Measurements from ENCODE around the gene LCNL1.
A peak's percentile ranks its signal among the peaks of the same experiment; 100 is the strongest.

The LCNL1 gene

GRCh38 chr9:137022662-137023008 is 39.8 kb downstream of the LCNL1 start:
- no peak for TF ChIP-seq Cebpa-rat (IDR thresholded peaks at IDR 0.05)
- no peaks in the 10 kb centered on the region for H3K9me3 ChIP-seq (replicated peaks in 1 of 11)
- peaks cover 28 to 65% (median 44%) of the 10 kb centered on the region in 10 experiments for H3K4me1 ChIP-seq
- H3K9ac ChIP-seq: no peak overlapping the region
- H4K20me1 ChIP-seq: peaks cover 3 to 85% (median 51%) of the 10 kb centered on the region in 11 experiments; a peak in 18 of 22 replicates
- H3K27ac ChIP-seq: no peak overlapping the region
- no peak overlapping the region; a peak in 1 of 22 replicates for H3K4me2 ChIP-seq
- H3K27me3 ChIP-seq: no peaks in the 10 kb centered on the region
- H3K36me3 ChIP-seq: peaks cover 5 to 52% (median 26%) of the 10 kb centered on the region in 11 experiments; a peak in 21 of 22 replicates
- H3K4me3 ChIP-seq: no peak overlapping the region

GRCh38 chr9:137023157-137023556 is 40.4 kb downstream of the LCNL1 start:
- Histone ChIP-seq H3K27ac (peak overlapping the region in 2 of 11 experiments; percentile 7 to 40; a peak in 3 of 22 replicates), H3K9ac (peak overlapping the region in 1 of 11 experiments; percentile 30; a peak in 1 of 22 replicates), H3K4me3 (no peak overlapping the region), H4K20me1 (peaks cover 3 to 87% (median 52%) of the 10 kb centered on the region in 11 experiments; a peak in 18 of 22 replicates), H3K4me1 (peaks cover 28 to 69% (median 46%) of the 10 kb centered on the region in 10 experiments), H3K9me3 (replicated peaks in 1 of 11) (no peaks in the 10 kb centered on the region), H3K4me2 (0 out of 22 replicates have a peak overlapping the region, but pooled peaks of 1 of the 11 experiments have one; percentile 3), H3K27me3 (no peaks in the 10 kb centered on the region), H3K36me3 (peaks cover 0 to 47% (median 23%) of the 10 kb centered on the region in 11 experiments; a peak in 13 of 22 replicates)
- TF ChIP-seq Cebpa-rat (IDR thresholded peaks at IDR 0.05): no peak

GRCh38 chr9:137023583-137023991 is 40.8 kb downstream of the LCNL1 start:
- Histone ChIP-seq H3K4me2 (peak overlapping the region in 3 of 11 experiments; percentile 3 to 20 (median 10); a peak in 1 of 22 replicates), H3K9me3 (replicated peaks in 1 of 11) (no peaks in the 10 kb centered on the region), H4K20me1 (peaks cover 3 to 90% (median 55%) of the 10 kb centered on the region in 11 experiments; a peak in 18 of 22 replicates), H3K4me1 (peaks cover 30 to 71% (median 49%) of the 10 kb centered on the region in 10 experiments), H3K27me3 (no peaks in the 10 kb centered on the region), H3K4me3 (no peak overlapping the region), H3K9ac (peak overlapping the region in 2 of 11 experiments; percentile 29 to 30; a peak in 2 of 22 replicates), H3K36me3 (peaks cover 0 to 47% (median 22%) of the 10 kb centered on the region in 11 experiments; a peak in 13 of 22 replicates), H3K27ac (peak overlapping the region in 4 of 11 experiments; percentile 7 to 40 (median 26); a peak in 6 of 22 replicates)
- no peak for TF ChIP-seq Cebpa-rat (IDR thresholded peaks at IDR 0.05)

- Histone ChIP-seq H3K4me1 (peaks cover 41 to 74% (median 63%) of the 10 kb centered on the region in 10 experiments), H3K9me3 (replicated peaks in 1 of 11) (no peaks in the 10 kb centered on the region), H3K9ac (peak overlapping the region in 10 of 11 experiments; percentile 0 to 91 (median 24); a peak in 5 of 22 replicates), H3K4me3 (peak overlapping the region in 2 of 10 experiments; percentile 31 to 34; a peak in 2 of 20 replicates), H3K27me3 (no peaks in the 10 kb centered on the region), H3K27ac (peak overlapping the region in 3 of 11 experiments; percentile 6 to 20 (median 20); a peak in 4 of 22 replicates), H3K4me2 (peak overlapping the region; percentile 91 to 100 (median 98)), H3K36me3 (peaks cover 0 to 41% (median 12%) of the 10 kb centered on the region in 11 experiments; a peak in 15 of 22 replicates), H4K20me1 (peaks cover 3 to 80% (median 55%) of the 10 kb centered on the region in 11 experiments; a peak in 18 of 22 replicates)
- no peak for TF ChIP-seq Cebpa-rat (IDR thresholded peaks at IDR 0.05)
Measured at GRCh38 chr9:137025517-137025966, 42.7 kb downstream of the LCNL1 start.

- Histone ChIP-seq H3K36me3 (peaks cover 0 to 41% (median 13%) of the 10 kb centered on the region in 11 experiments; a peak in 14 of 22 replicates), H3K9me3 (replicated peaks in 1 of 11) (no peaks in the 10 kb centered on the region)
- TF ChIP-seq Cebpa-rat (IDR thresholded peaks at IDR 0.05): no peak
Measured at GRCh38 chr9:137026384-137026783, 43.6 kb downstream of the LCNL1 start.

GRCh38 chr9:137026828-137027227 is 44.0 kb downstream of the LCNL1 start:
- Histone ChIP-seq H3K36me3 (peaks cover 0 to 40% (median 12%) of the 10 kb centered on the region in 11 experiments; a peak in 13 of 22 replicates), H3K27ac (peak overlapping the region in 7 of 11 experiments; percentile 88 to 98 (median 96); a peak in 11 of 22 replicates), H3K4me1 (peaks cover 50 to 87% (median 72%) of the 10 kb centered on the region in 10 experiments), H3K9me3 (replicated peaks in 1 of 11) (no peaks in the 10 kb centered on the region), H4K20me1 (peaks cover 3 to 67% (median 50%) of the 10 kb centered on the region in 11 experiments; a peak in 18 of 22 replicates), H3K4me3 (peak overlapping the region in 9 of 10 experiments; percentile 65 to 84 (median 74); a peak in 17 of 20 replicates), H3K27me3 (no peaks in the 10 kb centered on the region), H3K4me2 (peak overlapping the region; percentile 91 to 100 (median 98)), H3K9ac (peak overlapping the region in 10 of 11 experiments; percentile 75 to 92 (median 88); a peak in 19 of 22 replicates)
- no peak for TF ChIP-seq Cebpa-rat (IDR thresholded peaks at IDR 0.05)

More at GRCh38 chr9:137026384-137026783, 43.6 kb downstream of the LCNL1 start:
- Histone ChIP-seq H4K20me1 (peaks cover 3 to 71% (median 51%) of the 10 kb centered on the region in 11 experiments; a peak in 18 of 22 replicates), H3K4me1 (peaks cover 49 to 82% (median 69%) of the 10 kb centered on the region in 10 experiments), H3K27ac (peak overlapping the region in 1 of 11 experiments; percentile 97; a peak in 3 of 22 replicates), H3K4me2 (peak overlapping the region; percentile 91 to 100 (median 98)), H3K4me3 (peak overlapping the region in 6 of 10 experiments; percentile 34 to 81 (median 74); a peak in 4 of 20 replicates), H3K9ac (peak overlapping the region in 9 of 11 experiments; percentile 79 to 92 (median 89); a peak in 12 of 22 replicates), H3K27me3 (no peaks in the 10 kb centered on the region)

- no peak for TF ChIP-seq Cebpa-rat (IDR thresholded peaks at IDR 0.05)
- Histone ChIP-seq H4K20me1 (peaks cover 3 to 62% (median 45%) of the 10 kb centered on the region in 11 experiments; a peak in 18 of 22 replicates), H3K36me3 (peaks cover 0 to 35% (median 7%) of the 10 kb centered on the region in 11 experiments; a peak in 9 of 22 replicates), H3K4me3 (peak within 1 kb of the TSS; percentile 65 to 84 (median 74)), H3K9ac (peak within 1 kb of the TSS; percentile 75 to 92 (median 88)), H3K27ac (peak within 1 kb of the TSS in 10 of 11 experiments; percentile 41 to 98 (median 94); a peak in 20 of 22 replicates), H3K4me1 (peaks cover 50 to 90% (median 76%) of the 10 kb centered on the region in 10 experiments), H3K9me3 (replicated peaks in 1 of 11) (no peaks in the 10 kb centered on the region), H3K4me2 (peak within 1 kb of the TSS; percentile 91 to 100 (median 98)), H3K27me3 (no peaks in the 10 kb centered on the region)
Measured at GRCh38 chr9:137027369-137028262, 44.8 kb downstream of the LCNL1 start, which contains the start of gene ABCA2. Gene ABCA2 (minus strand): TSS chr9:137028237. CDS start chr9:137028140, 97 bp downstream.
